ENCODE measurements around the gene ATAD3B.

DNA sequence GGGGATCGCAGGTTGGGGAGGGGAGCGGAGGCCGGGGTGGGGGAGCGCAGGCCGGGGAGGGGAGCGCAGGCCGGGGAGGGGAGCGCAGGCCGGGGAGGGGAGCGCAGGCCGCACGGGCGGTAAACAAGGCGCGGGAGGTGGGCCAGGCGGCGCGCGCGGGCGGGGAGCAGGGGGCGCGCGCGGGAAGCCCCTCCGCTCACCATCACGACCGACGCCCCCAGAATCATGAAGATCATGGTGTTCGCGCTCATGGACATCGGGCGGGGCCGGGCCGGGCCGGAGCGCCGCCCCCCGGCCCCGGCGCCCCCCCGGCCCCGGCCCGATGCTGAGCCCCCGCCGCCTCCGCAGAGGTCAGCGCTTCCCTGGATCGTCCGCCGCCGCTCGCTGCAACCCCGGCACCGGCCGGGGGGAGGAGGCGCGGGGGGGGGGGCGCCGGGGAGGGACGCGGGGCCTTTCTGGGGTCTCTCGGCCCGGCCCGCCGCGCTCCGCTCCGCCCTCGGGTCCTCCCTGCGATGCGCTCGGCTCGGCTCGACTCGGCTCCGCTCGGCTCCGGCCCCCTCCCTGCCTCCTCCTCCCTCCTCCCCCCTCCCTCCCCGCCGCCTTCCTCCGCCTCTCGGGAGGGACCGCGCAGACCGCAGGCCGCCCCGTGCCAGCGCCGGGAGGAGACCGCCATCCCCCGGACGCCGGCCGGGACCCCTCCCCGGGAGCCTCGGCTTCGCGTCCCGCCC, 68.7 kb downstream of the ATAD3B start, which contains the start of gene TMEM240:
- TF ChIP-seq LEF1 (IDR thresholded peaks at IDR 0.05; ENCODE audit: borderline replicate concordance) (no peak), FOXA1 (IDR thresholded peaks at IDR 0.05) (no peak), TARDBP (IDR thresholded peaks at IDR 0.05) (no peak), NFRKB (IDR thresholded peaks at IDR 0.05) (no peak), FOXK2 (IDR thresholded peaks at IDR 0.05) (no peak), SP1 (IDR thresholded peaks at IDR 0.05) (no peak), SUZ12 (IDR thresholded peaks at IDR 0.05) (no peak), ELF4 (IDR thresholded peaks at IDR 0.05) (no peak)
